DOHH2 (cell line): Measurements from ENCODE around the gene CEACAM3.

Experiments used
- H3F3A ChIP-seq: fragments of 200-600 bp; sonication (generic), shearing (Covaris generic); 2 replicates; pipeline ENCODE4 v1.6.0; 2016; ENCODE audit warnings: antibody characterized with exemption, mild to moderate bottlenecking; ENCODE audit not compliant: control insufficient read depth, insufficient read depth
- H3K27ac ChIP-seq: fragments of 200-600 bp; sonication (generic); 2 replicates; pipeline ENCODE4 v1.5.1; 2014; ENCODE audit warnings: low read depth, mild to moderate bottlenecking, low read length, moderate library complexity
- H3K27me3 ChIP-seq: fragments of 200-600 bp; sonication (generic); 2 replicates; pipeline ENCODE4 v1.6.1; 2014; ENCODE audit warnings: mild to moderate bottlenecking, low read length, mixed read lengths; ENCODE audit not compliant: control insufficient read depth
- H3K36me3 ChIP-seq: fragments of 200-600 bp; sonication (generic); 2 replicates; pipeline ENCODE4 v1.6.1; 2014; ENCODE audit warnings: mild to moderate bottlenecking, low read length, moderate library complexity, mixed read lengths; ENCODE audit not compliant: control insufficient read depth
- H3K4me1 ChIP-seq: fragments of 200-600 bp; sonication (generic); 2 replicates; pipeline ENCODE4 v1.6.1; 2014; ENCODE audit warnings: mild to moderate bottlenecking, low read length, mixed read lengths; ENCODE audit not compliant: control insufficient read depth
- H3K4me2 ChIP-seq: fragments of 200-600 bp; sonication (generic); 2 replicates; pipeline ENCODE4 v1.6.0; 2014; ENCODE audit warnings: mild to moderate bottlenecking, low read length, moderate library complexity
- H3K4me3 ChIP-seq: fragments of 200-600 bp; sonication (generic); 2 replicates; pipeline ENCODE4 v1.5.1; 2014; ENCODE audit warnings: mild to moderate bottlenecking, low read length, mixed read lengths
- H3K79me2 ChIP-seq: fragments of 200-600 bp; sonication (generic); 2 replicates; pipeline ENCODE4 v1.6.1; 2014; ENCODE audit warnings: mild to moderate bottlenecking, low read length, mixed read lengths; ENCODE audit not compliant: control insufficient read depth
- H3K9me2 ChIP-seq: fragments of 200-600 bp; sonication (generic); replicated peaks from 2 replicates; pipeline ENCODE4 v1.6.1; 2014; ENCODE audit warnings: mild to moderate bottlenecking, low read length, mixed read lengths; ENCODE audit not compliant: control insufficient read depth
- H3K9me3 ChIP-seq: fragments of 200-600 bp; sonication (generic); 2 replicates; pipeline ENCODE4 v1.6.1; 2014; ENCODE audit warnings: antibody characterized with exemption, low read length, mixed read lengths; ENCODE audit not compliant: control insufficient read depth, insufficient read depth
- H4K20me1 ChIP-seq: fragments of 200-600 bp; sonication (generic); 2 replicates; pipeline ENCODE4 v1.6.0; 2014; ENCODE audit warnings: low read depth, mild to moderate bottlenecking, antibody characterized with exemption, low read length, moderate library complexity; ENCODE audit not compliant: control insufficient read depth, insufficient read depth
- CTCF ChIP-seq: fragments of 200-600 bp; sonication (generic); IDR thresholded peaks from one replicate; pipeline ENCODE4 v1.5.1; 2014; ENCODE audit warnings: antibody characterized with exemption, mild to moderate bottlenecking, low read depth, low read length; ENCODE audit not compliant: poor library complexity, severe bottlenecking
- EZH2phosphoT487 ChIP-seq: fragments of 200-600 bp; sonication (generic); IDR thresholded peaks from 2 replicates; pipeline ENCODE4 v1.6.1; 2017; ENCODE audit warnings: borderline replicate concordance, mild to moderate bottlenecking, antibody characterized with exemption, low read length, moderate library complexity, mixed read lengths

Gene CEACAM3

GRCh38 chr19:41816761-41817160 lies 20.4 kb downstream of the CEACAM3 start:
- Histone ChIP-seq H3K27me3 (peaks cover 6% of the 10 kb centered on the region), H3K4me1 (no peaks in the 10 kb centered on the region)
- TF ChIP-seq CTCF, result no peak
- TF ChIP-seq EZH2phosphoT487, result no peak

GRCh38 chr19:41821003-41821735 lies 24.8 kb downstream of the CEACAM3 start:
- Histone ChIP-seq H3K9me3 (no peaks in the 10 kb centered on the region), H3K79me2 (no peaks in the 10 kb centered on the region), H3K4me3 (no peak overlapping the region), H3K4me1 (no peaks in the 10 kb centered on the region), H3K27ac (no peak overlapping the region), H4K20me1 (no peaks in the 10 kb centered on the region), H3K4me2 (no peak overlapping the region), H3K9me2 (no peaks in the 10 kb centered on the region), H3K27me3 (peaks cover 6% of the 10 kb centered on the region), H3F3A (no peaks in the 10 kb centered on the region), H3K36me3 (no peaks in the 10 kb centered on the region)
- TF ChIP-seq EZH2phosphoT487 (no peak), CTCF (peak; percentile 75)

More at GRCh38 chr19:41816761-41817160, 20.4 kb downstream of the CEACAM3 start:
- Histone ChIP-seq H3F3A (0 out of 2 replicates have a peak, but pooled peaks cover 2% of the 10 kb centered on the region), H3K9me3 (no peaks in the 10 kb centered on the region), H3K36me3 (no peaks in the 10 kb centered on the region), H3K27ac (no peak overlapping the region), H4K20me1 (no peaks in the 10 kb centered on the region), H3K9me2 (no peaks in the 10 kb centered on the region), H3K79me2 (no peaks in the 10 kb centered on the region), H3K4me3 (no peak overlapping the region), H3K4me2 (no peak overlapping the region)

GRCh38 chr19:41837981-41838708 lies 41.8 kb downstream of the CEACAM3 start:
- Histone ChIP-seq H3K9me2 (no peaks in the 10 kb centered on the region), H3K27me3 (peaks cover 20% of the 10 kb centered on the region), H3K4me3 (no peak overlapping the region)

More at GRCh38 chr19:41837981-41838708, 41.8 kb downstream of the CEACAM3 start:
- Histone ChIP-seq H3K27ac (no peak overlapping the region), H4K20me1 (no peaks in the 10 kb centered on the region), H3K4me2 (no peak overlapping the region), H3F3A (no peaks in the 10 kb centered on the region), H3K79me2 (no peaks in the 10 kb centered on the region), H3K9me3 (no peaks in the 10 kb centered on the region), H3K36me3 (no peaks in the 10 kb centered on the region), H3K4me1 (peaks cover 5% of the 10 kb centered on the region; the same call in 1 of the 2 replicates)
- no peak for TF ChIP-seq EZH2phosphoT487
- TF ChIP-seq CTCF, result no peak
